ENCODE results near the gene RNF157. TPM values are rescaled to one million over a fixed set of nuclear protein-coding genes. Genes with fewer than 3 reads are reported as not detected.
A peak's percentile ranks its signal among the peaks of the same experiment; 100 is the strongest.

The RNF157 gene
- polyA plus RNA-seq, 2 of the 4 experiments (the other 2 are of a cell fraction), result 7.2 to 8.5 TPM

- TF ChIP-seq EHMT2 (IDR thresholded peaks at IDR 0.05; ENCODE audit: low read depth) (0 out of 2 replicates have a peak, but pooled peaks have one; percentile 30), NFE2L2 (conservative IDR thresholded peaks at IDR 0.05; ENCODE audit: low read length) (no peak), E2F6 (IDR thresholded peaks at IDR 0.05; ENCODE audit: borderline replicate concordance, low read depth) (peak; percentile 29; the same call in 1 of the 2 replicates), TFCP2L1 (CRISPR knock-in tag; IDR thresholded peaks at IDR 0.05) (no peak), MYC (IDR thresholded peaks at IDR 0.05; ENCODE audit: borderline replicate concordance, low read length) (no peak)
- ChIA-PET CTCF (interaction anchor here (0.7 to 38.7 kb wide), 18 partner anchors 8 to 305 kb away, joined by 3 to 755 read pairs (median 5); no protein-coding TSS in a partner anchor), POLR2A (interaction anchor here (0.6 to 1.3 kb wide), 6 partner anchors 11 to 249 kb away, joined by 3 to 4 read pairs (median 4); partner anchors contain the start of genes MRPL38, SRP68, UBALD2 and WBP2)
- H3K4me1 ChIP-seq, result peaks cover 11% of the 10 kb centered on the region
- peak overlapping the region; percentile 69 for H3K4me3 ChIP-seq
- FAIRE-seq (no peak), ATAC-seq (no peak; a peak in 1 of 6 replicates), DNase-seq (ENCODE audit: low read depth in 1 of 2, low spot score in 1 of 2) (no peak)
- no peaks in the 10 kb centered on the region for H3K9me3 ChIP-seq
- peak overlapping the region; percentile 82 for H3K4me2 ChIP-seq
- peak overlapping the region; percentile 84 to 87 for H3K27ac ChIP-seq
- 87% methylated on average over 29 of the region's 29 CpGs for WGBS (ENCODE audit: missing lambda C conversion rate)
Measured at GRCh38 chr17:76104140-76104895, 136.0 kb downstream of the RNF157 start.

GRCh38 chr17:76103274-76104139, 136.8 kb downstream of the RNF157 start, which contains the start of gene EXOC7:
TSS of gene EXOC7 (minus strand) at chr17:76103787. CDS start at chr17:76103692, 95 bp downstream.
- Histone ChIP-seq H3K9me3 (no peaks in the 10 kb centered on the region), H3K4me1 (peaks cover 11% of the 10 kb centered on the region), H3K4me2 (peak within 1 kb of the TSS; percentile 82), H3K4me3 (peak within 1 kb of the TSS; percentile 69), H3K27ac (peak within 1 kb of the TSS; percentile 84 to 87)
- ATAC-seq, result peak; percentile 93 to 96
- peak; percentile 95 for DNase-seq (ENCODE audit: low read depth in 1 of 2, low spot score in 1 of 2)
- no peak for FAIRE-seq
- WGBS (ENCODE audit: missing lambda C conversion rate), result 6% methylated on average over 48 of the region's 55 CpGs
- ChIA-PET POLR2A (interaction anchor here (0.6 to 1.3 kb wide), 7 partner anchors 12 to 248 kb away, joined by 3 to 5 read pairs (median 4); partner anchors contain the start of genes MRPL38, SRP68, UBALD2 and WBP2), CTCF (interaction anchor here (0.7 to 38.7 kb wide), 19 partner anchors 8 to 305 kb away, joined by 3 to 755 read pairs (median 5); partner anchors contain the start of gene ZACN)
- TF ChIP-seq PHF8 (IDR thresholded peaks at IDR 0.05; ENCODE audit: borderline replicate concordance, low read depth) (peak; percentile 83), HOXB13 (CRISPR knock-in tag; IDR thresholded peaks at IDR 0.05; ENCODE audit: low read depth) (peak; percentile 79), SMC3 (IDR thresholded peaks at IDR 0.05) (no peak), CBX8 (IDR thresholded peaks at IDR 0.05) (no peak), FOSB (CRISPR knock-in tag; IDR thresholded peaks at IDR 0.05) (no peak), TP53 (CRISPR knock-in tag; IDR thresholded peaks at IDR 0.05) (no peak), GATA3 (IDR thresholded peaks at IDR 0.05; ENCODE audit: borderline replicate concordance) (no peak), ZC3H11A (IDR thresholded peaks at IDR 0.05) (no peak), ATOH8 (CRISPR knock-in tag; IDR thresholded peaks at IDR 0.05; ENCODE audit: low read depth) (no peak), HOXA7 (CRISPR knock-in tag; IDR thresholded peaks at IDR 0.05) (no peak), HOXB5 (CRISPR knock-in tag; IDR thresholded peaks at IDR 0.05) (no peak), FOXS1 (CRISPR knock-in tag; IDR thresholded peaks at IDR 0.05) (no peak), EHF (CRISPR knock-in tag; IDR thresholded peaks at IDR 0.05) (no peak), EHMT2 (IDR thresholded peaks at IDR 0.05; ENCODE audit: low read depth) (no peak), CHD4 (IDR thresholded peaks at IDR 0.05; ENCODE audit: borderline replicate concordance) (no peak), MAZ (IDR thresholded peaks at IDR 0.05; ENCODE audit: borderline replicate concordance, low read depth, low read length) (no peak), FOSL2 (IDR thresholded peaks at IDR 0.05) (no peak), FOSL2 (CRISPR knock-in tag; IDR thresholded peaks at IDR 0.05) (no peak), USF2 (IDR thresholded peaks at IDR 0.05) (no peak), ZFP36 (IDR thresholded peaks at IDR 0.05; ENCODE audit: borderline replicate concordance, partially characterized antibody) (peak; percentile 1), JUN (IDR thresholded peaks at IDR 0.05) (peak; percentile 67 to 87; a peak in 4 of 5 replicates), HMGXB4 (CRISPR knock-in tag; IDR thresholded peaks at IDR 0.05; ENCODE audit: borderline replicate concordance) (no peak), POLR2A (IDR thresholded peaks at IDR 0.05; ENCODE audit: low read length) (peak; percentile 85), BHLHE40 (IDR thresholded peaks at IDR 0.05; ENCODE audit: low read depth, low read length) (no peak), MAFK (IDR thresholded peaks at IDR 0.05; ENCODE audit: partially characterized antibody) (no peak)
- TF ChIP-seq, protein P1, sequence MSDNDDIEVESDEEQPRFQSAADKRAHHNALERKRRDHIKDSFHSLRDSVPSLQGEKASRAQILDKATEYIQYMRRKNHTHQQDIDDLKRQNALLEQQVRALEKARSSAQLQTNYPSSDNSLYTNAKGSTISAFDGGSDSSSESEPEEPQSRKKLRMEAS (IDR thresholded peaks at IDR 0.05), result peak; percentile 91
